Esophagus squamous epithelium (tissue), 5 donors: ENCODE measurements around the gene BLVRA. TPM values are rescaled to one million over a fixed set of nuclear protein-coding genes. Genes with fewer than 3 reads are reported as not detected.
"Not testable (repeated sequence)": the region's sequence is repeated elsewhere in the genome, so short reads cannot be mapped to it uniquely, and the experiment has no call there.

Experiments used
- DNase-seq: peaks from one replicate; lab custom pipeline; 2025; lab: John Stamatoyannopoulos, UW
- H3K27ac ChIP-seq, 4 donors: fragments of 200-600 bp; sonication (generic); one replicate each; pipeline ENCODE4 v1.5.1; 2016 to 2019; ENCODE audit warnings: mild to moderate bottlenecking in 1 of 4
- H3K27me3 ChIP-seq, 4 donors: fragments of 200-600 bp; sonication (generic); 1 replicate in 3 of 4; 2 replicates in 1 of 4; pipeline versions ENCODE4 v1.5.1 to v1.6.0; 2017 to 2021; ENCODE audit warnings: antibody characterized with exemption in 1 of 4
- H3K36me3 ChIP-seq, 3 donors: fragments of 200-600 bp; sonication (generic); one replicate each; pipeline ENCODE4 v1.5.1; 2016 to 2019
- H3K4me1 ChIP-seq, 3 donors: fragments of 200-600 bp; sonication (generic); one replicate each; pipeline ENCODE4 v1.5.1; 2017 to 2019
- H3K4me3 ChIP-seq, 4 donors: fragments of 200-600 bp; sonication (generic); 1 replicate in 3 of 4; 2 replicates in 1 of 4; pipeline ENCODE4 v1.5.1; 2016 to 2019; ENCODE audit warnings: mild to moderate bottlenecking in 2 of 4, moderate library complexity in 1 of 4
- H3K9me3 ChIP-seq, 3 donors: fragments of 200-600 bp; sonication (generic); one replicate each; pipeline ENCODE4 v1.5.1; 2016 to 2019
- CTCF ChIP-seq, 6 experiments: fragments of 450-650 bp in 4 of 6; fragments of 200-600 bp in 2 of 6; sonication (generic) in 2 of 6; IDR thresholded peaks; one replicate each; pipeline ENCODE4 v1.5.1; 2016 to 2019; ENCODE audit warnings: antibody characterized with exemption in 6 of 6, mild to moderate bottlenecking in 4 of 6, moderate library complexity in 4 of 6
- POLR2A ChIP-seq, 4 donors: fragments of 450-650 bp; IDR thresholded peaks; one replicate each; pipeline ENCODE4 v1.6.1; 2017; ENCODE audit warnings: antibody characterized with exemption in 4 of 4, mild to moderate bottlenecking in 4 of 4, moderate library complexity in 3 of 4
- WGBS, 2 donors: methylation state at CpG; one replicate each; pipeline ENCODE4 v1.1.5; 2018; 5-methylcytosine and 5-hydroxymethylcytosine counted together
- intact Hi-C: fragments of 100-400 bp; cut with DNase I; formaldehyde crosslinking; loops from one replicate; pipeline ENCODE4 v1.15.0; 2022
- total RNA-seq, 4 donors: library from RNA; depleted of rRNA; stranded (reverse); fragments of >200 nt; gene quantifications; one replicate each; pipeline ENCODE4 v1.1.0, GENCODE V29; 2016
- donor health status: DM: yes; HTN: yes; CAD: no.

Gene BLVRA
- total RNA-seq, 4 donors from 2014 or later: 34.2 to 83.2 (median 60.4) TPM

- Histone ChIP-seq H3K4me1 (peaks cover 0 to 51% (median 5%) of the 10 kb centered on the region in 3 donors), H3K36me3 (no peaks in the 10 kb centered on the region), H3K4me3 (peak within 1 kb of the TSS; percentile 72 to 96 (median 76)), H3K9me3 (no peaks in the 10 kb centered on the region), H3K27me3 (no peaks in the 10 kb centered on the region), H3K27ac (peak within 1 kb of the TSS; percentile 80 to 92 (median 87))
- intact Hi-C loops: loop anchor here (10.0 kb wide), 1 partner anchor 105 kb away; no protein-coding TSS in a partner anchor
- DNase-seq: peak; percentile 42
- 0 to 1% methylated on average over 19 to 39 of the region's 66 CpGs for WGBS, 2 donors
- TF ChIP-seq CTCF (IDR thresholded peaks at IDR 0.05): peak in 1 of 6 experiments; percentile 32
- TF ChIP-seq POLR2A (IDR thresholded peaks at IDR 0.05): peak in 1 of 4 donors; percentile 37
Measured at GRCh38 chr7:43729214-43729923, 29.1 kb upstream of the BLVRA start, which contains the start of gene COA1. COA1 (minus strand) TSS chr7:43729523; CDS start chr7:43648614, 80,909 bp downstream.

GRCh38 chr7:43729924-43730248 lies 28.6 kb upstream of the BLVRA start:
- Histone ChIP-seq H3K27me3 (no peaks in the 10 kb centered on the region), H3K27ac (peak overlapping the region; percentile 80 to 92 (median 87)), H3K4me1 (peaks cover 0 to 46% (median 5%) of the 10 kb centered on the region in 3 donors), H3K4me3 (peak overlapping the region; percentile 72 to 96 (median 76)), H3K9me3 (no peaks in the 10 kb centered on the region), H3K36me3 (no peaks in the 10 kb centered on the region)
- 19 to 22% methylated on average over 4 of the region's 4 CpGs for WGBS, 2 donors
- TF ChIP-seq POLR2A (IDR thresholded peaks at IDR 0.05) (no peak), CTCF (IDR thresholded peaks at IDR 0.05) (no peak)
- intact Hi-C loops: loop anchor here (10.0 kb wide), 1 partner anchor 105 kb away; no protein-coding TSS in a partner anchor
- DNase-seq: no peak

- intact Hi-C loops, DNase-seq, H3K27me3 ChIP-seq, H3K36me3 ChIP-seq, H3K4me3 ChIP-seq, H3K27ac ChIP-seq, H3K9me3 ChIP-seq: not testable (repeated sequence)
- H3K4me1 ChIP-seq: peaks cover 0 to 29% (median 5%) of the 10 kb centered on the region in 3 donors
- WGBS, 2 donors: 74 to 77% methylated on average over 3 of the region's 3 CpGs
Measured at GRCh38 chr7:43731494-43731893, 27.0 kb upstream of the BLVRA start.

GRCh38 chr7:43734575-43735332 lies 23.7 kb upstream of the BLVRA start:
- H3K27ac ChIP-seq, H3K36me3 ChIP-seq, H3K9me3 ChIP-seq, H3K27me3 ChIP-seq, intact Hi-C loops, H3K4me1 ChIP-seq, H3K4me3 ChIP-seq, DNase-seq: not testable (repeated sequence)
- WGBS, 2 donors: 74 to 79% methylated on average over 18 of the region's 18 CpGs

GRCh38 chr7:43735403-43735801 lies 23.1 kb upstream of the BLVRA start:
- TF ChIP-seq CTCF (IDR thresholded peaks at IDR 0.05) (no peak), POLR2A (IDR thresholded peaks at IDR 0.05) (no peak)
- Histone ChIP-seq H3K4me3 (no peak overlapping the region), H3K36me3 (no peaks in the 10 kb centered on the region), H3K9me3 (no peaks in the 10 kb centered on the region), H3K27ac (no peak overlapping the region), H3K27me3 (no peaks in the 10 kb centered on the region), H3K4me1 (peaks cover 0 to 1% (median 0%) of the 10 kb centered on the region in 3 donors)
- DNase-seq: no peak
- 90 to 100% methylated on average over 1 of the region's 1 CpG for WGBS, 2 donors
- intact Hi-C loops: no loop called here
